SKM-1 treated with dmso at 0.1 percent for 144 hours (cell line): ENCODE results near the gene LRAT.
"Not testable (repeated sequence)": the region's sequence is repeated elsewhere in the genome, so short reads cannot be mapped to it uniquely, and the experiment has no call there.

ENCODE experiments used
- DNase-seq: peaks from one replicate; lab custom pipeline; 2025; ENCODE audit not compliant: unreplicated experiment; lab: John Stamatoyannopoulos, UW

The LRAT gene

GRCh38 chr4:154743683-154744340, at the start of gene LRAT:
Gene LRAT (plus strand): TSS chr4:154744000. CDS start chr4:154744327, 327 bp downstream.
- DNase-seq: peak; percentile 18

GRCh38 chr4:154707877-154708276, 35.9 kb upstream of the LRAT start:
- no peak for DNase-seq

GRCh38 chr4:154709550-154709949, 34.2 kb upstream of the LRAT start:
- no peak for DNase-seq

GRCh38 chr4:154711522-154711921, 32.3 kb upstream of the LRAT start:
- DNase-seq: no peak

- no peak for DNase-seq
These were observed 29.3 kb upstream of the LRAT start for GRCh38 chr4:154714339-154715040.

GRCh38 chr4:154719087-154719486, 24.7 kb upstream of the LRAT start:
- no peak for DNase-seq

GRCh38 chr4:154720123-154720522, 23.7 kb upstream of the LRAT start:
- DNase-seq: no peak

GRCh38 chr4:154720618-154721267, 23.1 kb upstream of the LRAT start:
- no peak for DNase-seq

GRCh38 chr4:154722262-154722661, 21.5 kb upstream of the LRAT start:
- no peak for DNase-seq

- DNase-seq: not testable (repeated sequence)
These were observed 20.2 kb upstream of the LRAT start for GRCh38 chr4:154723601-154724000.

GRCh38 chr4:154727540-154727939, 16.3 kb upstream of the LRAT start:
- DNase-seq: no peak

- no peak for DNase-seq
These were observed 12.0 kb upstream of the LRAT start for GRCh38 chr4:154731756-154732155.

- no peak for DNase-seq
These were observed 11.1 kb upstream of the LRAT start for GRCh38 chr4:154732669-154733068.

GRCh38 chr4:154736770-154737169, 7.0 kb upstream of the LRAT start:
- DNase-seq: no peak

- DNase-seq: no peak
These were observed 5.4 kb upstream of the LRAT start for GRCh38 chr4:154738426-154738825.

GRCh38 chr4:154739111-154739510, 4.7 kb upstream of the LRAT start:
- no peak for DNase-seq

- no peak for DNase-seq
These were observed 3.3 kb upstream of the LRAT start for GRCh38 chr4:154740462-154740861.

GRCh38 chr4:154741131-154741665, 2.6 kb upstream of the LRAT start:
- DNase-seq: no peak

- no peak for DNase-seq
These were observed 1.6 kb upstream of the LRAT start for GRCh38 chr4:154741922-154742850.

GRCh38 chr4:154744341-154744926, 634 bp downstream of the LRAT start:
- DNase-seq: no peak
